CD4-positive, alpha-beta T cell treated with Interleukin-6 at 100 ng/mL for 8 hours (primary cell): Measurements from ENCODE around the gene EXOC6.

Source experiments
- DNase-seq: peaks from one replicate; pipeline ENCODE4 v3.0.0-alpha.2; 2020; ENCODE audit warnings: mixed read lengths, low spot score

Gene EXOC6

GRCh38 chr10:93026072-93026471, 177.8 kb downstream of the EXOC6 start:
- DNase-seq, result no peak

- no peak for DNase-seq
Observed at GRCh38 chr10:93027508-93027907, 179.2 kb downstream of the EXOC6 start.

GRCh38 chr10:93028883-93029282, 180.6 kb downstream of the EXOC6 start:
- DNase-seq, result no peak

GRCh38 chr10:93030409-93030808, 182.1 kb downstream of the EXOC6 start:
- DNase-seq, result no peak

- DNase-seq, result no peak
Observed at GRCh38 chr10:93032105-93032808, 183.9 kb downstream of the EXOC6 start.

GRCh38 chr10:93032809-93033137, 184.5 kb downstream of the EXOC6 start:
- DNase-seq, result no peak

GRCh38 chr10:93034426-93034825, 186.1 kb downstream of the EXOC6 start:
- no peak for DNase-seq

- no peak for DNase-seq
Observed at GRCh38 chr10:93039110-93039509, 190.8 kb downstream of the EXOC6 start.

GRCh38 chr10:93039721-93040120, 191.4 kb downstream of the EXOC6 start:
- no peak for DNase-seq

- no peak for DNase-seq
Observed at GRCh38 chr10:93054486-93054885, 206.2 kb downstream of the EXOC6 start.

GRCh38 chr10:93058139-93058538, 209.8 kb downstream of the EXOC6 start:
- no peak for DNase-seq

GRCh38 chr10:93059975-93060886, 211.9 kb downstream of the EXOC6 start, which contains the start of gene CYP26C1:
TSS of gene CYP26C1 (plus strand) at chr10:93060798. CDS start at chr10:93061264, 466 bp downstream.
- DNase-seq, result no peak

GRCh38 chr10:93060887-93061593, 212.7 kb downstream of the EXOC6 start:
- no peak for DNase-seq

GRCh38 chr10:93061594-93062513, 213.5 kb downstream of the EXOC6 start:
- no peak for DNase-seq

- no peak for DNase-seq
Observed at GRCh38 chr10:93062514-93063143, 214.3 kb downstream of the EXOC6 start.

- DNase-seq, result no peak
Observed at GRCh38 chr10:93063144-93063976, 215.0 kb downstream of the EXOC6 start.

- DNase-seq, result no peak
Observed at GRCh38 chr10:93063977-93064660, 215.8 kb downstream of the EXOC6 start.

GRCh38 chr10:93064874-93065660, 216.7 kb downstream of the EXOC6 start:
- no peak for DNase-seq
